H9 (cell line): Measurements from ENCODE around the gene MGMT. TPM values are rescaled to one million over a fixed set of nuclear protein-coding genes. Genes with fewer than 3 reads are reported as not detected.

Experiments
- DNase-seq: peaks from one replicate; pipeline ENCODE4 v3.0.0-alpha.2; 2017
- H2AFZ ChIP-seq: one replicate; pipeline ENCODE4 v1.6.1; 2013; ENCODE audit warnings: mild to moderate bottlenecking, low read length, control low read depth, moderate library complexity
- H2AK5ac ChIP-seq: 2 replicates; pipeline ENCODE4 v1.6.1; 2013; ENCODE audit warnings: low read length, control low read depth, mixed read lengths; ENCODE audit not compliant: insufficient read length
- H2BK120ac ChIP-seq: one replicate; pipeline ENCODE4 v1.6.1; 2013; ENCODE audit warnings: low read depth, mild to moderate bottlenecking, low read length, control low read depth, inconsistent platforms; ENCODE audit not compliant: poor library complexity, severe bottlenecking
- H2BK12ac ChIP-seq: 2 replicates; pipeline ENCODE4 v1.6.1; 2013; ENCODE audit warnings: low read length, control low read depth, mixed read lengths, low read depth; ENCODE audit not compliant: insufficient read length
- H2BK15ac ChIP-seq: 2 replicates; pipeline ENCODE4 v1.6.1; 2013; ENCODE audit warnings: low read depth, low read length, control low read depth
- H2BK20ac ChIP-seq: one replicate; pipeline ENCODE4 v1.6.1; 2013; ENCODE audit warnings: low read depth, mild to moderate bottlenecking, low read length, control low read depth, inconsistent platforms; ENCODE audit not compliant: poor library complexity, severe bottlenecking
- H2BK5ac ChIP-seq: 2 replicates; pipeline ENCODE4 v1.6.1; 2013; ENCODE audit warnings: low read length, control low read depth, mixed read lengths; ENCODE audit not compliant: insufficient read length
- H3K14ac ChIP-seq: 2 replicates; pipeline ENCODE4 v1.6.1; 2013; ENCODE audit warnings: low read length, control low read depth; ENCODE audit not compliant: insufficient read depth
- H3K18ac ChIP-seq: 2 replicates; pipeline ENCODE4 v1.6.1; 2013; ENCODE audit warnings: low read depth, mild to moderate bottlenecking, mixed read lengths, low read length, control low read depth; ENCODE audit not compliant: insufficient read length
- H3K23ac ChIP-seq: 2 replicates; pipeline ENCODE4 v1.6.1; 2013; ENCODE audit warnings: low read length, control low read depth, mixed read lengths, low read depth; ENCODE audit not compliant: insufficient read length
- H3K23me2 ChIP-seq: 2 replicates; pipeline ENCODE4 v1.6.1; 2013; ENCODE audit warnings: low read depth, mild to moderate bottlenecking, mixed read lengths, low read length, control low read depth; ENCODE audit not compliant: insufficient read length, poor library complexity, severe bottlenecking
- H3K27ac ChIP-seq: 2 replicates; pipeline ENCODE4 v1.5.1; 2013; ENCODE audit warnings: low read length, control low read depth, mixed read lengths, low read depth; ENCODE audit not compliant: insufficient read length
- H3K27me3 ChIP-seq: 2 replicates; pipeline ENCODE4 v1.6.1; 2013; ENCODE audit warnings: low read length, control low read depth, inconsistent platforms; ENCODE audit not compliant: insufficient read depth
- H3K4ac ChIP-seq: 2 replicates; pipeline ENCODE4 v1.6.1; 2013; ENCODE audit warnings: low read depth, mild to moderate bottlenecking, control low read depth, inconsistent platforms, low read length, moderate library complexity
- H3K4me1 ChIP-seq: 2 replicates; pipeline ENCODE4 v1.6.1; 2013; ENCODE audit warnings: low read length, control low read depth, inconsistent platforms; ENCODE audit not compliant: insufficient read depth
- H3K4me2 ChIP-seq: 2 replicates; pipeline ENCODE4 v1.6.1; 2013; ENCODE audit warnings: low read length, control low read depth, mixed read lengths; ENCODE audit not compliant: insufficient read length, insufficient read depth
- H3K56ac ChIP-seq: 2 replicates; pipeline ENCODE4 v1.6.1; 2013; ENCODE audit warnings: low read depth, mild to moderate bottlenecking, mixed read lengths, low read length, control low read depth; ENCODE audit not compliant: insufficient read length
- H3K79me1 ChIP-seq: 2 replicates; pipeline ENCODE4 v1.6.1; 2013; ENCODE audit warnings: low read depth, mild to moderate bottlenecking, moderate library complexity, low read length, control low read depth, inconsistent platforms; ENCODE audit not compliant: insufficient read depth, poor library complexity, severe bottlenecking
- H3K79me2 ChIP-seq: 2 replicates; pipeline ENCODE4 v1.6.1; 2013; ENCODE audit warnings: low read length, control low read depth, inconsistent platforms; ENCODE audit not compliant: insufficient read depth
- H3K9ac ChIP-seq: 2 replicates; pipeline ENCODE4 v1.6.1; 2013; ENCODE audit warnings: low read length, control low read depth, mixed read lengths; ENCODE audit not compliant: insufficient read length; ENCODE audit errors: extremely low read depth
- H3K9me3 ChIP-seq: one replicate; pipeline ENCODE4 v1.6.1; 2013; ENCODE audit warnings: low read depth, low read length, inconsistent platforms; ENCODE audit not compliant: control insufficient read depth
- H3T11ph ChIP-seq: one replicate; pipeline ENCODE4 v1.6.1; 2013; ENCODE audit warnings: mild to moderate bottlenecking, low read length, control low read depth, inconsistent platforms
- H4K20me1 ChIP-seq: one replicate; pipeline ENCODE4 v1.6.1; 2013; ENCODE audit not compliant: control insufficient read depth, insufficient read length, insufficient read depth
- H4K5ac ChIP-seq: 2 replicates; pipeline ENCODE4 v1.6.1; 2013; ENCODE audit warnings: low read depth, mild to moderate bottlenecking, mixed read lengths, low read length, control low read depth; ENCODE audit not compliant: insufficient read length
- H4K8ac ChIP-seq: replicated peaks from 2 replicates; pipeline ENCODE4 v1.6.1; 2013; ENCODE audit warnings: low read length, control low read depth, mixed read lengths, low read depth; ENCODE audit not compliant: insufficient read length
- H4K91ac ChIP-seq: 2 replicates; pipeline ENCODE4 v1.6.1; 2013; ENCODE audit warnings: low read depth, mild to moderate bottlenecking, moderate library complexity, mixed read lengths, low read length, control low read depth; ENCODE audit not compliant: insufficient read length
- H3K27ac Mint-ChIP-seq, 3 experiments: 2 replicates in 2 of 3; 3 replicates in 1 of 3; pipeline ENCODE4 v1.8.0; 2020 to 2021; ENCODE audit warnings: mixed read lengths in 3 of 3, mild to moderate bottlenecking in 1 of 3, moderate library complexity in 1 of 3
- H3K27me3 Mint-ChIP-seq: 2 replicates; pipeline ENCODE4 v1.8.0; 2021; ENCODE audit warnings: low read depth, mild to moderate bottlenecking, moderate library complexity, mixed read lengths
- H3K36me3 Mint-ChIP-seq, 3 experiments: 2 replicates in 2 of 3; 3 replicates in 1 of 3; pipeline ENCODE4 v1.8.0; 2020 to 2021; ENCODE audit warnings: low read depth in 3 of 3, mixed read lengths in 3 of 3; ENCODE audit not compliant: insufficient read depth in 1 of 3
- H3K4me1 Mint-ChIP-seq, 2 experiments: 2 replicates each; pipeline ENCODE4 v1.8.0; 2020; ENCODE audit warnings: mixed read lengths in 2 of 2
- H3K4me3 Mint-ChIP-seq, 2 experiments: 2 replicates in 1 of 2; 3 replicates in 1 of 2; pipeline ENCODE4 v1.8.0; 2020 to 2021; ENCODE audit warnings: mild to moderate bottlenecking in 2 of 2, mixed read lengths in 2 of 2, moderate library complexity in 1 of 2
- H3K9me3 Mint-ChIP-seq, 2 experiments: 2 replicates in 1 of 2; 3 replicates in 1 of 2; pipeline ENCODE4 v1.8.0; 2020; ENCODE audit warnings: mild to moderate bottlenecking in 2 of 2, mixed read lengths in 2 of 2, moderate library complexity in 1 of 2
- WGBS: extraction: QIAGEN DNeasy Blood & Tissue Kit; methylation state at CpG from one replicate; pipeline ENCODE4 v1.1.7; 2013; ENCODE audit warnings: missing lambda C conversion rate, low lambda C conversion rate, mixed read lengths; ENCODE audit not compliant: insufficient read length; ENCODE audit errors: extremely low coverage; 5-methylcytosine and 5-hydroxymethylcytosine counted together
- total RNA-seq: library from RNA; stranded (reverse); gene quantifications from 2 replicates; pipeline ENCODE4 v1.2.1, GENCODE V29; 2021
- TF ChIP-seq, protein P1 (sequence below): fragments of 200-600 bp; sonication (generic); conservative IDR thresholded peaks from 3 replicates; pipeline ENCODE4 v1.8.0; 2021; ENCODE audit warnings: antibody characterized with exemption, mild to moderate bottlenecking

Gene MGMT
- total RNA-seq, 1 experiment from 2014 or later = 18.4 TPM

DNA sequence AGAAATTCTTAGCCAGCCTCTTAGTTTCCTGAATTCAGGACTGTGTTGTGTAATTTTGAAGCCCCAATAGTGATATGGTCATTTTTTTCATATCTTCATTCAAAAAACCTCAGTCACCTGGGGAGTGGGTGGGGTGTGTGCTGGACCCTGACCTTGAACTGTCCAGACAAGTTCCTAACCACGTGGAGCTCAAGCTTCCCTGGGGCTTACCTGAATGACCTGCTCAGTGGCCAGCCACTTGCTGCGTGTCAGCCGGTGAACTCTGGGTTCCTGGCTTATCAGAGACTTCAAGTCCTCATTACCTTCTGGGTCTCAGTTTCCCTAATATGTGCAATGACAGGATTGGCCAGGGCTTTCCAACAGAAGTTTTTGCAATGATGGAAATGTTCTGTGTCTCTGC lies 27.1 kb downstream of the MGMT start:
- TF ChIP-seq, protein P1, sequence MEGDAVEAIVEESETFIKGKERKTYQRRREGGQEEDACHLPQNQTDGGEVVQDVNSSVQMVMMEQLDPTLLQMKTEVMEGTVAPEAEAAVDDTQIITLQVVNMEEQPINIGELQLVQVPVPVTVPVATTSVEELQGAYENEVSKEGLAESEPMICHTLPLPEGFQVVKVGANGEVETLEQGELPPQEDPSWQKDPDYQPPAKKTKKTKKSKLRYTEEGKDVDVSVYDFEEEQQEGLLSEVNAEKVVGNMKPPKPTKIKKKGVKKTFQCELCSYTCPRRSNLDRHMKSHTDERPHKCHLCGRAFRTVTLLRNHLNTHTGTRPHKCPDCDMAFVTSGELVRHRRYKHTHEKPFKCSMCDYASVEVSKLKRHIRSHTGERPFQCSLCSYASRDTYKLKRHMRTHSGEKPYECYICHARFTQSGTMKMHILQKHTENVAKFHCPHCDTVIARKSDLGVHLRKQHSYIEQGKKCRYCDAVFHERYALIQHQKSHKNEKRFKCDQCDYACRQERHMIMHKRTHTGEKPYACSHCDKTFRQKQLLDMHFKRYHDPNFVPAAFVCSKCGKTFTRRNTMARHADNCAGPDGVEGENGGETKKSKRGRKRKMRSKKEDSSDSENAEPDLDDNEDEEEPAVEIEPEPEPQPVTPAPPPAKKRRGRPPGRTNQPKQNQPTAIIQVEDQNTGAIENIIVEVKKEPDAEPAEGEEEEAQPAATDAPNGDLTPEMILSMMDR = no peak
- peaks cover 56 to 59% of the 10 kb centered on the region in 2 experiments for H3K9me3 Mint-ChIP-seq
- Histone ChIP-seq H3K56ac (no peak overlapping the region), H3K27ac (no peak overlapping the region), H3K18ac (no peak overlapping the region), H3K27me3 (no peaks in the 10 kb centered on the region), H2BK15ac (no peak overlapping the region), H3K23ac (no peak overlapping the region), H3K79me2 (no peaks in the 10 kb centered on the region), H3K79me1 (no peaks in the 10 kb centered on the region), H4K20me1 (no peaks in the 10 kb centered on the region), H3K4me2 (no peak overlapping the region), H2AK5ac (no peak overlapping the region), H3K4ac (no peak overlapping the region), H3K9ac (no peak overlapping the region), H4K8ac (no peak overlapping the region), H4K5ac (no peak overlapping the region), H2BK5ac (no peak overlapping the region), H2BK20ac (no peak overlapping the region), H3K4me1 (no peaks in the 10 kb centered on the region), H3K23me2 (no peaks in the 10 kb centered on the region), H2AFZ (no peak overlapping the region), H4K91ac (no peak overlapping the region), H2BK12ac (no peak overlapping the region), H3K14ac (no peak overlapping the region), H3T11ph (no peak overlapping the region), H3K9me3 (peaks cover 13% of the 10 kb centered on the region), H2BK120ac (no peak overlapping the region)
- no CpG with 5 or more reads among the region's 3 CpGs for WGBS
- no peaks in the 10 kb centered on the region; the same call in 1 of the 2 replicates for H3K27me3 Mint-ChIP-seq
- H3K27ac Mint-ChIP-seq = no peak overlapping the region
- H3K4me1 Mint-ChIP-seq = peaks cover 15 to 18% of the 10 kb centered on the region in 2 experiments
- DNase-seq = no peak
- no peak overlapping the region for H3K4me3 Mint-ChIP-seq
- H3K36me3 Mint-ChIP-seq = peaks cover 45 to 67% (median 46%) of the 10 kb centered on the region in 3 experiments
